HL-60/S4 treated with retinoic acid at 250 ng/mL for 4 days and 3 days (cell line): ENCODE data around the gene MMP7.
"Not testable (repeated sequence)": the region's sequence is repeated elsewhere in the genome, so short reads cannot be mapped to it uniquely, and the experiment has no call there.

ENCODE experiments used
- in situ Hi-C: fragments of 300-500 bp; cut with MboI; formaldehyde crosslinking; loops from 2 replicates; pipeline ENCODE4 v1.7.0; 2022; ENCODE audit warnings: low sequenced_read_pairs

MMP7 gene

GRCh38 chr11:102539567-102539966 lies 9.0 kb upstream of the MMP7 start:
- in situ Hi-C loops: no loop called here

- in situ Hi-C loops: no loop called here
Observed at GRCh38 chr11:102538932-102539331, 8.4 kb upstream of the MMP7 start.

GRCh38 chr11:102534261-102534872 lies 3.8 kb upstream of the MMP7 start:
- in situ Hi-C loops: no loop called here

- in situ Hi-C loops: no loop called here
Observed at GRCh38 chr11:102528618-102529017, 1.9 kb downstream of the MMP7 start.

GRCh38 chr11:102527684-102528083 lies 2.9 kb downstream of the MMP7 start:
- in situ Hi-C loops: no loop called here

- in situ Hi-C loops: no loop called here
Observed at GRCh38 chr11:102527041-102527440, 3.5 kb downstream of the MMP7 start.

GRCh38 chr11:102523887-102524286 lies 6.7 kb downstream of the MMP7 start:
- in situ Hi-C loops: no loop called here

GRCh38 chr11:102523189-102523570 lies 7.4 kb downstream of the MMP7 start:
- in situ Hi-C loops: no loop called here

GRCh38 chr11:102522312-102523188 lies 8.0 kb downstream of the MMP7 start:
- in situ Hi-C loops: no loop called here

- in situ Hi-C loops: no loop called here
Observed at GRCh38 chr11:102521121-102521520, 9.4 kb downstream of the MMP7 start.

- in situ Hi-C loops: no loop called here
Observed at GRCh38 chr11:102520514-102520913, 10.0 kb downstream of the MMP7 start.

- in situ Hi-C loops: no loop called here
Observed at GRCh38 chr11:102518296-102519094, 12.1 kb downstream of the MMP7 start.

GRCh38 chr11:102517670-102518069 lies 12.9 kb downstream of the MMP7 start:
- in situ Hi-C loops: no loop called here

GRCh38 chr11:102516179-102516578 lies 14.4 kb downstream of the MMP7 start:
- in situ Hi-C loops: no loop called here

GRCh38 chr11:102513869-102514268 lies 16.7 kb downstream of the MMP7 start:
- in situ Hi-C loops: no loop called here

- in situ Hi-C loops: no loop called here
Observed at GRCh38 chr11:102510439-102511135, 20.0 kb downstream of the MMP7 start.

- in situ Hi-C loops: not testable (repeated sequence)
Observed at GRCh38 chr11:102502831-102503230, 27.7 kb downstream of the MMP7 start.

- in situ Hi-C loops: no loop called here
Observed at GRCh38 chr11:102500829-102501228, 29.7 kb downstream of the MMP7 start.

GRCh38 chr11:102499931-102500330 lies 30.6 kb downstream of the MMP7 start:
- in situ Hi-C loops: loop anchor here (25.0 kb wide), 1 partner anchor 113 kb away; no protein-coding TSS in a partner anchor

- in situ Hi-C loops: loop anchor here (25.0 kb wide), 1 partner anchor 112 kb away; no protein-coding TSS in a partner anchor
Observed at GRCh38 chr11:102499151-102499550, 31.4 kb downstream of the MMP7 start.

GRCh38 chr11:102497061-102497460 lies 33.5 kb downstream of the MMP7 start:
- in situ Hi-C loops: loop anchor here (25.0 kb wide), 1 partner anchor 110 kb away; no protein-coding TSS in a partner anchor
